Middle frontal gyrus (tissue), 1 donor: ENCODE results near the gene SRRM5.
A peak's percentile ranks its signal among the peaks of the same experiment; 100 is the strongest.
"Not testable (repeated sequence)": the region's sequence is repeated elsewhere in the genome, so short reads cannot be mapped to it uniquely, and the experiment has no call there.

Source experiments
- DNase-seq: peaks from one replicate; pipeline ENCODE4 v3.0.0-alpha.2; 2015; ENCODE audit warnings: low spot score; ENCODE audit errors: extremely low spot score

The SRRM5 gene

DNA sequence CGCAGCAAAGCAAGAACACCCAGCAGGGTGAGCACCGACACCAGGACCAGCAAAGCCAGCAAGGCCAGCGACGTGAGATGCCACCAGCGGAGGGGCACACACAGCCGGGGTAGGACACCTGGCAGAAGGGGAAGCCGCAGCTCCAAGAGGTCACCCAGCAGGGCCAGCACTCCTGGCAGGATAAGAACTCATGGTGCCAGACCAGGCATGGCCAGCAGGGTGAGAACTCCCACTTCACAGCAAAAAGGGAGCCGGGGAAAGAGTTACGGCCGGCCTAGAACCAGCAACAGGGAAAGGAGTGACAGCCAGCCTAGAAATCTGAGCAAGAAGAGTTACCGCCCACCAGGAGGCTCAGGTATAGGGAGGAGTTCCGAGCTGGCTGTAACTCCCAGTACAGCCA, 486 bp downstream of the SRRM5 start:
- no peak for DNase-seq

DNA sequence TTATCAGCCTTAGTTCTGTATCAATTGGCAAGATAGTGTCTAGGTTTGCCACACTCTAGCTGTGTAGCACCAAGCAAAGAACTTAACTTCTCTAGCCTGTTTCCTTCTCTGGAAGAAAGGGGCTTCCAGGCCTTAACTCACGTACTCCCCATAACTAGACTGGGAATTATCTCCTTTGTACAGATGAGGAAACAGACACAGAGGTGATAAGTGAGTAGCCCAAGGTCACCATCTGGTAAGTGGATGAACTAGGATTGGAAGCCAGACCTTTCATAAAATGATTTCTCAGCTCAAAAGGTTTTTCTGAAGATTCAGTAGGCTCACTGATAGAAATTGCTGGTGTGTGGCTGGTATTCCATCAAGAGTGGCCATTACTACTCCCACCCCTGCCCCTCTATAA, 4.4 kb downstream of the SRRM5 start:
- DNase-seq: no peak

DNA sequence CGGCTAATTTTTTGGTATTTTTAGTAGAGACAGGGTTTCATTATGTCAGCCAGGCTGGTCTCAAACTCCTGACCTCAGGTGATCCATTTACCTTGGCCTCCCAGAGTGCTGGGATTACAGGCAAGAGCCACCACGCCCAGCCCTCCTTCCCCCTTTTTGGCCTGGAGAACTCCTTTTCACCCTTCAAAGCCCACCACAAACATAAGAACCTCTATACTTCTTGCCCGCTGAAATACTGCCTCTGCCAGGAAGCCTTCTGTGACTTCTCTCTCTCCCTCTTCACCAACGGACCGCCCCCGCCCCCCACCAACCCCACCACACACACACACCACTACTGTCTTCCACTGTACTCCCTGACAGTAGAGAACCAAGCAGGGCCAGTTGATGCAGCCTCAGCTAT, 5.1 kb downstream of the SRRM5 start:
- no peak for DNase-seq

DNA sequence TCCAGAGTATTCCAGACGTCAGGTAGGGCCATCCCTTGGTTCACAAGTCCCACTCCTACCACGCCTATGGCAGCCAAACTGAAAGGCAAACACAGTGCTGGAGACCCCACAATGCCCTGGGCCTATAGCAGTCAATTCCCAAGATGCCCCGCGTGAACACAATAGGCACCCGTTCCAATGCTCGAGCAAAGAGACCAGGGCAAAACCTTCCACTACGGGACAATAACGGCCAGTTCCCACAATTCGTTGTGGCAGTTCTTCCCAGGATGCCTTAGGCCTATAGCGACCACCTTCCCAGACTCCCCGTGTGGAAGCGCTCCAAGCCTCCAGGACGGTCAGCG, 7.0 kb downstream of the SRRM5 start:
- no peak for DNase-seq

DNA sequence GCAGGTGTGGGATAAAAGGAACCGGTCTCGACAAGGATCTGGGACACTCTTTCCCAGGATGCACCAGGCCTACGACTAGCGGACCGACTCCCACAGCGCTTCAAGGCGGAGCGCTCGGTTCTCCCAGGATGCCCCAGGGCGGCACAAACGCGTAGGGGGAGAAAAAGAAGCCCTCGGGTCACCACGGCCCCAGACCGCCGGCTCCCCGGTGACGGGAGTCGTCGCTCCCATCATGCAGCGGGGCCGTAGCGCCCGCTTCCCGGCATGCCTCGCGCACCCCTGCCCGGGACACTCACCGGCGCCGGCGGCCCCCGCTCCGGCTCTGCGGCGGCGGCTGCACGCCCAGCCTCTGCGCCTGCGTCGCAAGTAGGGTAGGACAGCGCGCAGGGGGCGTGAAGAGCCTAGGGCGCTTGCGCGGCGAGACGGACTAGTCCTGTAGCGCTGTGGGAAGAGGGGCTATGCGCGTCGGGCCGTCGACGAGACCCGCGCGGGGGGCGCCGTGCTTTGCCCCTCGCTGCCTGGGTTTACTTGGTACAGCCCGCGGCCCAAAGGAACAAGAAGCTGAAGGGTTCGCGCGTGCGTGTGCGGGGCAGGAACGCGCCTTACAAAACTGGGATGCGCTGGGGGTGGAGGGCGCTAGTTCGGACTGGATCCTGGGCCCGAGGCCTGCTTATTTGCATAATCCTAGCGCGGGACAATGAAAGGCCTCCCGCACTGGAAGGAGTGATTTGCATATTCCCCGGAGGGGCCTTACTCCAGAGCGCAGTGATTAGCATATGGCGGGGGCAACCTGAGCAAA, 7.6 kb downstream of the SRRM5 start, which contains the start of gene ZNF428:
ZNF428 (minus strand) TSS at position 368 of the 799 bp plus-strand sequence. CDS start 5,325 bp downstream, outside the sequence.
- DNase-seq: peak; percentile 80

DNA sequence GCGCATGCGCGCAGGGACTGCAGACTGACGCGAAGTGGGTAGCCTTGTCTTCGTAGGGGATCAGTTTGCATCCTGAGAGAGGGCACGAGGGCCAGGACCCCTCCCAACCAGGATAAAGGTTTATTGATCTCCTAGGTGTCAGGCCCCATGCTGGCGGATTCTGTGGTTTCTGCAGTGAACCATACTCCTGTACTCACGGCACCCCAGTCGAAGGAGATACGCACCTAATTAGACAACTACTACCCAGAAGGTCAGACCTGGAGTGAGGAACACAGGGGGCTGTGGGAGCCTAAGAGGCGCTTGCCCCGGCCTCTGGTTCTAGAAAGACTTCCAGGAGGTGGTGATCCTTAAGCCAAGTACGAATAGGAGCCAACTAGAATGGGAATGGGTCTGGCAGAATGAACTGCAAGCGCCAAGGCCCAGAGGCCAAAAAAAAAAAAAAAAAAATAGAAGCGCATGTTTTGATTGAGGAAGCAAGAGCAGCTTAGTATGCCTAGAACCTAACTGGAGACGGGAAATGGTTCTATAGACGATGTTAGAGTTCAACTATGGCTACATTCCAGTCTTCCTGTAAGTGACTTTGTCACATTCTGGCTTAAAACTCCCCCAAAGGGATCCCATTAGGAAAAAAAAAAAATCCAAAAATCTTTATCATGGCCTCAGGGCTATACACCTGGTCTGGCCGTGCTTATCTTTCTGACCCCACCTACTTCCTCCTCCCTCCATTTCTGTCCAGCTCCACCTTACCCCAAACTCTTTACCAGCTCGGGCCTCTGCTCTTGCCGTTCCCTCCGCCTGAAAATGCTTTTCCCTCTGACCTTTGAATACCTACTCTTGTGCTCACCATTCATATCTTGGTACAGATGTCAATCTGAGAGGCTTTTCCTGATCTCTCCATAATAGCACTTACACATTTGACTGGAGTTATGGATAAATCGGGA, 8.4 kb downstream of the SRRM5 start:
- no peak for DNase-seq

DNA sequence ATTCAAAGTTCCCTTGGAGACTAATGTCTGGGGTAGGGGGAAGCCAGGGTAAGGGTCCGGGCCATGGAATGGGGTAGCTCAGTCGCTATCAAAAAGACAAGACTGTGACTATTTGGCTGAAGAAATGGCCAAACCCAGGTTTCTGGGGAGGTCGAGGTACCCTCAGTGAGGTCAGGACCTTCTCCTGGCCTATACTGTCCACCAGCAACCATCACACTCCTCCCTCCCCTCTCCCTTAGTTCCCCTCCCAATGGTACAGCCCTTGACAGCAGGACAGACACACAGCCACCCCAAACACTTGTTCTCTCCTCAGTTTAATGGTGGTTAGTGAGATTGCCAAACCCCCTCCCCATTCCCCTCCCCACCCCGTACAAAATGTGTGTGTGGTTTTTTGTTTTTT, 10.2 kb downstream of the SRRM5 start:
- DNase-seq: no peak

DNA sequence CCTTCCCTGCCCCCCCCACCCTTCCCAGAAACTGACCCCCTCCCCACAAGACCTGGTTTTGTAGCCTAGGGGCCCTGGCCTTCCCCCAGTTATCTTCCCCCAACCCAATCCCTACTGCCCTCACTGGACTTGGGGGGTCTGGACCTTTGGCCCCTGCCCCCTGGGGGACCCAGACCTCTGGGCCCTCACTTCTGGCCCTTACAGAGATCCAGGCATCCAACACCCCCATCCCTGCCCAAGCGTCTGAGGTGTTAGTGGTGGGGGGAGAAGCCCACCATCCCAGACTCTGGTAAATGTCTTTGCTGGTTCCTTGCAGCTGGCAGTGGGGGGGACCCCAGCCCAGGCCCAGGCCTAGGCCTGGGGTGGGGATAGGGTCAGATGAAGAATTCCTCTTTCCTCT, 11.1 kb downstream of the SRRM5 start:
- no peak for DNase-seq

DNA sequence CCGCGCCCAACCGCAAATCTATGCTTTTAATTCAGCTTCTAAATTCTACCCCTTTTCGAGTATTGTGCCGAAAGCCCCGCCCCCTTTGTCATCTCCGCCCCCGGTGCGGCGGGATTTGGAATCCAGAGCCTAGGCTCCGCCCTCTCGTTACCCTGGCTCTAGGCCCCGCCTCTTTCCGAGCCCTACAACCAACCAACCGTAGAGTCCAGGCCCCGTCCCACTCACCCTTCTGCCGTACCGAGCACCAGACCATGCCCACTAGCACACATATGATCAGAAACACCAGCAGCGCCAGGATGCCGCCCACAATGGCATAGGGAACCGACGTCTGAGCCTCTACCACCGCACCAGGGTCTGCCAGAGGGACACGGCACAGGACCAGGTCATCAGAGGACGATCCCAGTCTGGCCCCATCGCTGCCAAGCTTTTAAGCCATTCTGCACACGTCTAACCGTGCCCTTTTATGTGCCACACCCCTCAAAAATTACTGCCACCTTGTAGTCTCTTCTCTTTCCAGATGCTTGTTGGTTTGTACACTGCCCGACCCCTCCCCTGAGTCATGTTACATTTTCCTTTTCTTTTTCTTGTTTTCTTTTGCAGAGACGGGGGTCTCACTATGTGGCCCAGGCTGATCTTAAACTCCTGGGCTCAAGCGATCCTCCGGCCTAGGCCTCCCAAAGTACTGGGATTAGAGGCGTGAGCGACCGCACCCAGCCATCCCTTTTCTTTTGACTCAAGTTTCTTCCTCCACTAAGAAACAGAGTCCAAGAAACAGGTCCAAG, 12.2 kb downstream of the SRRM5 start:
- no peak for DNase-seq

DNA sequence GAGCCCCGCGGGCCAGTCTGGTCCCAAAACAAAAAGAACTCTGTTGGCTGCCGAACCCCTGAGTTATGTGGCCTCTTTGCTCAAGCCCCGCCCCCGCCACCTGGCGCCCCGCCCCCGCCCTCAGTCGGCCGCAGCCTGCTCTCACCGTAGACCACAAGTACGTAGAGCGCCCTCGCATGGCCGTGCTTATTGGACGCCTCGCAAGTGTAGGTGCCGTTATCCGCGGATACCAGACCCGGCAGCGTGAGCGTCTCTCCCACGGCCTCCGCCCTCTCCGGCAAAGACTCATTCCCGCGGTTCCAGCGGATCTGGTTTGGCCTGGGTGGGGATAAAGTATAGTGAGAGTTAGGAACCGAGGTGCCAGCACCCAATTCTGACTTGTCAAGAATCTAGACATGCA, 13.0 kb downstream of the SRRM5 start:
- DNase-seq: no peak

DNA sequence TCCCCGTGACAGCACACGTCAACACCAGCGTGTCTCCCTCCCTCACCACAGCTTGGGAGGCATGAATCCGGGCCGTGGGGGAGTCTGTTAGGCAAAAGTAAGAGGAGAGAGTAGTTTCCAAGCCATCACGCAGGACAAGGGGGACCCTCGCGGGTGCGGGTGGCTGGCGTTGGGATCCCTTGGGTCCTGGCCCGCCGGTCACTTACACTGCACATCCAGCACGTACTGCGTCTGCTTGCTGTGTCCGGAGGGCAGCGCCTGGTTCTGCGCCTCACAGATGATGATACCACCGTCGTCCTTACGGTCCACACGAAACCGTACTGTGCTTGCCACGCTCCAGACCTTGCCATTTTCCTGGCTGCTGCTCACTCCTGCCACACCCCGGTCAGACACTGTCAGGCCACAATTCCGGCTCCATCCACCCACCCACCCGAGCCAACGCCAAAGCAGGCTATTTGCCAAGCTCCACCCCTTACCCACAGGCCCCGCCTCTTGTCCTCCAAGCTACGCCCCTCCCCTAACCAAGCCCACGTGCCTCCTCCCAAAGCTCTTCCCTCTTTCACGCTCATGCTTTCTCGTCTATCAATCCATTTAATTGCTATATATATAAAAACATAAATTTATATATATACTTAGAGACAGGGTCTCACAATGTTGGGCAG, 14.2 kb downstream of the SRRM5 start:
- DNase-seq: no peak

DNA sequence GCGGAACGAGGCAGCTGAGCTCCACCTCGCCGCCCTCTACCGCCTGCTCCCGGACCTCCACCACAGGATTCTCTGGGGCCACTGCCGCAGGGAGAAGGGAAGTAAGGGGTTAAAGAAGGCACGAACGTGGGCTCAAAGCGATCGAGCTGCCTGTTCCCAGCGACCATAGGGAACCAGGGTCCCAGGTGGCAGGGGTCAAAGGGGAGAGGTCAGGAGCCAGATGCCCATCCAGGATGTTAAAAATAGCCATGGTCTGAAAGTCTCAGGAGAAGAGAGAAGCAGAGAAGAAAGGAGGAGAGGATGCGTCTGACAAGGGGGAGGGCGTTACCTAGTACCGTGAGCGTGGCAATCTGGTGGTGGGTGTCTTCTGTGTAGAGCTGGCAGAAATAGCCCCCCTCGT, 14.9 kb downstream of the SRRM5 start:
- DNase-seq: no peak

DNA sequence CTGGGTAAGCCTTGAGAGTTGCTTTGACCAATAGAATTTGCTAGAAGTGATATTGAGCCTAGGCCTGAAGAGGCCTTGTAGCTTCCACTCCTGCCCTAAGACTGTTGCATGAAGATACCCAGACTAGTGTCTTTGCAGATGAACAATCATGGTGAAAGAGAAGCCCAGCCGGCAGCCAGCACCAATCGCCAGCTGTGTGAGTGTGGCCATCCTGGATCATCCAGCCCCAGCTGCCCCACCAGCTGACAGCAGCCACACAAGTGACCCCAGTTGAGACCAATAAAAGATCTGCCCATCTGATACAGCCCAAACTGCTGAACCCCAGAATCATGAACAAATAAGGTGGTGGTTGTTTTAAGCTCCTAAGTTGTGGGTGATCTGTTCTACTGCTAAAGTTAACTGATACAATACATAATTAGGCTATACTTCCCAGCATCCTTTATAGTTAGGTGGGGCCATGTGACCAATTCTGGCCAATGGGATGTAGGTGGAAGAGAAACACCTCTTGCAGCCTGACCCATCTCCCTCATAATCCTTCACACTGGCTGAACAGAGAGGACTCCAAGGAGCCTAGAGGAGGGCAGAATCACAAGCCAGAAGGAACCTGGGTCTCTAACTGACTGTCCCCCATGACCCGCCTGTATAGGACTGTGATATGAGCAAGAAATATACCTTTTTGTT, 16.9 kb downstream of the SRRM5 start:
- DNase-seq: no peak

DNA sequence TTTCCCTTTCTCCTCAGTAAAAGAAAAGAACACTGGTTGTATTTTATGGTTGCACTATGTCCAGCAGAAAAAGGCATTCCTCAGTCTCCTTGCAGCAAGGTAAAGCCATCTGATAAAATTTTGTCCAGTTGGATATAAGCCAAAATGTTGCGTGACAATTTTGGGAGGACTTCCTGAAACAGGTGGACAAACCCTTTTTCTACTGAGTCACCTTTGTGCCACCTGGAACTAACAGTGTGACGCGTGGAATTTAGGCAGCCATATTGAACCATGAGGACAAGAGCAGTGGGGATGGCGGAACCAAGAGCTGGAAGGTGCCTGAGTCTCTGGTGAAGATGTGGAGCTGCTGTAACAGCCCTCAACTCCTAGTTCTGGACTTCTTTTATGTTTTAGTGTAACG, 19.6 kb downstream of the SRRM5 start:
- DNase-seq: no peak

DNA sequence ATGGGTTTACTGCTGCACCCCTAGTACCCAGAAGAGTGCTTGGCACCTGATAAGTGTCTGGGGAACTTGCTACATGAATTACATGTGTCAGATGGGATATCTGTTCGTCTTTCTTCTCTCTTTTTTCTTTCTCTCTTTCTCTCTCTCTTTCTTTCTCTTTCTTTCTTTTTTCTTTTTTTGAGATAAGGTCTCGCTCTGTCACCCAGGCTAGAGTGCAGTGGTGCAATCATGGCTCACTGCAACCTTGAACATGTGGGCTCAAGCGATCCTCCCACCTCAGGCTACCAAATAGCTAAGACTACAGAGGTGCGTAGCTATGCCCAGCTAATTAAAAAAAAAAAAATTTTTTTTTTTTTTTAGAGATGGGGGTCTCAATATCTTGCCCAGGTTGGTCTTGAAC, 21.6 kb downstream of the SRRM5 start:
- DNase-seq: no peak

DNA sequence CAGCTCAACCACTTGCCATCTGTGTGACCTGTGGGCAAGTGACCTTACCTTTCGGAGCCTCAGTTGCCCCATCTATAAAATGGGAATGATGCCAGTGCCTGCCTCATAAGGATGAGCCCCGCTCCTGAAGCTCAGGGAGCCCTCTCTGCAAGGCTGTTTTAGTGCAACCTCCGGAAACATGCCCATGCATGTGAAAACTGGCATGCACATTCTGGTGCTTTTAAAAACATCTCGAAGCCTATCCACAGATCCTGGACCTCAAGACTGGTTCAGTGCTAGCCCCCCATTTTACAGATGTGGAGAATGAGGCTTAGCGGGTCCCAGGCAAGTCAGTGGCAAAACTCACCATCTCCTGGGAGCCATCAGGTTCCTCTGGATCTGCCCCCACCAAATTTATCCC, 22.2 kb downstream of the SRRM5 start:
- DNase-seq: no peak

DNA sequence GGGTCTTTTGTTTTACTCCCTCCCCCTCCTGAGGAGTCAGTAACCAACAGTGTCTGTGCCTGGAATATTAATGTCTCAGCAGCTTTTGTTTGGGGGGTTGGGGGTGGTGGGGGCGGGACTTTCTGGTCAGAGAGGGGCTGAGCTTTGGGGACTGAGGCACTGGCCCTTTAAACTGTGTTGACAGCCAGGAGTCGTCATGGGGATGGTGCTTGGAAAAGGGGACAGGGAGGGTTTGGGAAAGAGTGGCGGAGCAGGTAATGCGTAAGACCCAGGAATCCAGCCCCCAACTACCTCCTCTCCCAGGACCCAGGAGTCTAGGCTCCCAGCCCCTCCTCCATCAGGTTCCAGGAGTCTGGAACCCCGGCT, 22.6 kb downstream of the SRRM5 start:
- DNase-seq: peak; percentile 36

DNA sequence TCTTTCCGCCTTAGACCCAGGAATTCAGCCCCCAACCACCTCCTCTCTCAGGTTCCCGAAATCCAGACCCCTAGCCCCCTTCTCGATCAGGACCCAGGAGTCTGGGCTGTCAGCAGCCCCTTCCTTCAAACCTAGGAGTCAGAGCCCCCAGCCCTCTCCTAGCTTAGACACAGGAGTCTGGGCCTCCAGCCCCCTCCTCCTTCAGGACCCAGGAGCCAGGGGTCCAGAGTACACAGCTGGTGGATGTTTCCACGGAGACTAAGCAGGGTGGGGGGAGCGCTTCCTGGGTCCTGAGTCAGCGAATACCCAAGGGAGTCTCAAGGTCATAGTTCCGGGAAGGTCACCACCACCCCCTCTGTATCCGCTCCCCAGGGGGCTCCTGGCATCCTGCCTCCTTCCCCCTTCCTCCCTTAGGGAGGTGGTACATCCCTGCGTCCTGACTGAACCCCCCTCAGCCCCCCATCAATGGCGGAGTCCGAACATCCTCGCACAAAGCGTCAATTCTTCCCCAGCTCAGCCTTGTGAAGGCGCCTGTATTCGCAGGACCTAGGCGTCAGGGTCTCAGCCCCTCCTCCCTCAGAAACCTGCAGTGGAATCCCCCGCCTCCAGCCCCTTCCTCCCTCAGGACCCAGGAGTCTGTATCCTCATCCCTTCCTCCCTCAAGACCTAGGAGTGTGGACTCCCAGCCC, 23.1 kb downstream of the SRRM5 start:
- DNase-seq: peak; percentile 45

DNA sequence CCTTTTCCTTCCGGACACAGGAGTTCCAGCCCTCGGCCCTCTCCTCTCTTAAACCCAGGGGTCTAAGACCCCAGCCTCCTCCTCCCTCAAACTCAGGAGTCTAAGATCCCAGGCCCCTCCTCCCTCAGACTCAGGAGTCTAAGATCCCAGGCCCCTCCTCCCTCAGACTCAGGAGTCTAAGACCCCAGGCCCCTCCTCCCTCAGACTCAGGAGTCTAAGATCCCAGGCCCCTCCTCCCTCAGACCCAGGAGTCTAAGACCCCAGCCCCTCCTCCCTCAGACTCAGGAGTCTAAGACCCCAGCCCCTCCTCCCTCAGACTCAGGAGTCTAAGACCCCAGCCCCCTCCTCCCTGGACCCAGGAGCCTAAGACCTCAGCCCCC, 23.7 kb downstream of the SRRM5 start:
- DNase-seq: not testable (repeated sequence)

DNA sequence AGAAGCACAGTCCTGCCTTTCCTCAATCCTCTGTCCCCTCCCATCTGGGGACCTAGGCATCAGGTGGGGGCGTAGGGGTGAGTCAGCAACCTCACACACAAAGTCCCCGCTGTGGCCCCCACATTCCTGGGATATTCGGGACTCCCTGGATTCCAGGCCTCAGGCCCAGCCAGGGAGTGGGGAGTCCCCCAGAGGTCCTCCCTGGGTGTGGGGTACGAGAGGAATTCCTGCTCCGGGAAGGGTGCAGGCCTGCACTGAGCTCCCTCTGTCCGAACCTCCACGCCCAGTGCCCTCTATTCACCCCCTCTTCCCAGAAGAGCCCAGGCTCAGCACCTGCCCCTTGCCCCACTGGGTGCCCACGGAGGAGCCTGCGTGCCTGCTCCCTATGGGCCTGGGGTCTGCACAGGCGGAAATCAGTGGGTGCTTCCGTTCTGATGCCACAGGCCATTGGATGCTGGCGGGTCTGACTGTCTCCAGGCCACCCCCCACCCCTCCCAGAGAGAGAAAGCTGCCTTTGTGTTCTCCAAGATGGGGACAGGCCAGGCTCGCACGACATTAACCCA, 24.3 kb downstream of the SRRM5 start:
- DNase-seq: no peak
